Left hindlimb (tissue), 1 donor: ENCODE results near the gene MRPS15.
A peak's percentile ranks its signal among the peaks of the same experiment; 100 is the strongest.
"Not testable (repeated sequence)": the region's sequence is repeated elsewhere in the genome, so short reads cannot be mapped to it uniquely, and the experiment has no call there.

Source experiments
- DNase-seq: peaks from one replicate; pipeline ENCODE4 v3.0.0-alpha.2; 2018

MRPS15 gene

DNA sequence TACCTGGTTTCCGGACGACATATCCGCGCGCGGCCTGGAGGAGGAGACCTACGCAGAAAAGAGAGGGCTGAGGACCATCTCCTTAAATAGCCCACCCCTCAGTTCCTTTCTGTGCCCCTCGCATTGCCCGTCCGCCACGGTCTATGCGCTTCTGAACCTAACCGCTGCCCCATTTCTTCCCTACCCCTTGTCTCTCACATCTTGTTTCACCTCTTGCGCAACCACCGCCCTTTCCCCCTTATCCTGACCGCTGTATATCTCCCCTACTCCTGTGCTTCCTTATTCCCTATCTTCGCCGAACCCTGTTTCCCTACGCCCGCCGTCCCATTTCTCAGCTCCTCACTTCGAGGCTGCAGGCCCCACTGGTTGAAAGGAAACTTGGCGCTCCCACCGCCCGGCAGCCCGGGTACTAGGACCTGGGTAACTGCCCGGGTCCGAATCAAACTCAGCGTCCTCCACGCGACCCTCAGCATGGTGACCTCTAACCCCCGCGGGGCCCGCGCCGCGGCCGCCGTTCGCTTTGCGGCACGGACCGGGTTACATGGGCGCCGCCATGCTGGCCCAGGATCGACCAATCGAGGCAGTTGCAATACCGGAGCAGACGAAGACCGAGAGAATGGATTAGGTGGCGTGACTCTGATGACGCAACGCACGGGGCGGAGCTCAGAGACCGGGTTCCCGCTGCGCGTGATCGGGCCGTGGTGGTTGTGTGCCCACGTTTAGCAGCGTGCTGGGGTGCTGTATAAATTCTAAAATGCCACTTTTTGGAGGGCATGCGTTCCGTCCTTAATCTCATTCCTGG lies at the start of gene MRPS15:
MRPS15 (minus strand) TSS at position 582 of the 802 bp plus-strand sequence; CDS start at position 473, 109 bp downstream.
- peak; percentile 95 for DNase-seq

DNA sequence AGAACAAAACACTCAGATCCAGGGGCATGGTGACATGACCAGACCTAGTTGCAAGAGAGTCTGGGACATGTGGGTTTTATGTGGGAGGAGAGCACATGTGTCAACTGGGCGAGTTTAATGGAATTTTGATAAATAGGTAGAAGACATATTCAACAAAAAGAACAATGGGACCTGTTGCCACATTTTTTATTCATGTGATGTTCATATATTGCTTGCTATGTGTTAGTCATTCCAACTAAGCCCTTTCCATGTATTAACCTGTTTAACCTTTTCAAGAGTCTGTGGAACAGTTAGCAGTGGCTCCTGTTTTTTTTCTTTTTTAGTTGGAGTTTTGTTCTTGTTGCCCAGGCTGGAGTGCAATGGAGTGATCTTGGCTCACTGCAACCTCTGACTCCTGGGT lies 48.7 kb upstream of the MRPS15 start:
- DNase-seq = no peak

- DNase-seq = no peak
Measured at GRCh38 chr1:36511804-36512798, 47.9 kb upstream of the MRPS15 start.

GRCh38 chr1:36511220-36511619 lies 47.0 kb upstream of the MRPS15 start:
- DNase-seq = not testable (repeated sequence)

DNA sequence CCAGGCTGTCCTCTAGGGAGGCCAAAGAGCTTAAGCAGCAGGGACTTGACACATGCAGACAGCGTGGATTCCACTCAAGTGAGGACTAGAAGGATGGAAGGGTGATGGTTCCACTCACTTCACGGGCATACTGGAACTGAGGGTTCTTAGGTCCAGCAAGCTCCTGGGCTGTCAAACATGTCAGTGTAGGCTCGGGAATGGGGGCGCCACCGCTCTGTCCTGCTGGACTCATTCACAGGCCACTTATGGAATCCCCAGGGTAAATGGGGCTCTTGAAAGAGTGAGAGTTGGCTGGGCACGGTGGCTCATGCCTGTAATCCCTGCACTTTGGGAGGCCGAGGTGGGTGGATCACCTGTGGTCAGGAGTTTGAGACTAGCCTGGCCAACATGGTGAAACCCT lies 46.2 kb upstream of the MRPS15 start:
- no peak for DNase-seq

- DNase-seq = no peak
Measured at GRCh38 chr1:36508257-36508656, 44.1 kb upstream of the MRPS15 start.

DNA sequence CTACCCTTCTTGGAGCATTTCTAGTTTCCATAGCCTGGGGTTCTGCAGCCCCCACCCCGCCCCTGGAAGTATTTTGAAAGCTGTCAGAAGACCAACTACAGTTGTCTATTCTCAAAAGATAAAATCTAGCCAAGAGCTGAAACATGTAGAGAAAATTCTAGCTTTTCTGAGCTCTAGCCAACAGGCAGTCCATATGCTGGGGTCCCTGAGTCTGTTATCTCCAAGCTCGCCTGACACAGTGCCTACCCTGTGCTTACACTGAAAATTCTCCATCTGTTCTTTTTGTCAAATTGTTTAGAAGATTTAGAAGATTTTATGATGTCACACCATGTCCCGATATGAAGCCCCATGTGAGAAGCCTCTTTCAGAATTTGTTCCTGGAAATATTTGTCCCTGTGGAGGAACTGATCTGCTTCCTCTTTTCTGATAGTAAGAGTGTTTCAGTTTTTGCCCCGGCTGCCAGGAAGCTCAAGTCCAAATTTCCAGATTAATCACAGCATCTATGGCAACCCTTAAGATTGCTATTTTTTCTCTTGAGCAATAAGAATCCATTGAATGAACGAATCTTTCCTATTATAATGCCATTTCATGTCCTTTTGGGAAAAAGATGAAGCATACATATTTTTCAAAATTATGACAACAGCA lies 42.2 kb upstream of the MRPS15 start:
- DNase-seq = no peak

GRCh38 chr1:36503733-36504132 lies 39.5 kb upstream of the MRPS15 start:
- DNase-seq = no peak

DNA sequence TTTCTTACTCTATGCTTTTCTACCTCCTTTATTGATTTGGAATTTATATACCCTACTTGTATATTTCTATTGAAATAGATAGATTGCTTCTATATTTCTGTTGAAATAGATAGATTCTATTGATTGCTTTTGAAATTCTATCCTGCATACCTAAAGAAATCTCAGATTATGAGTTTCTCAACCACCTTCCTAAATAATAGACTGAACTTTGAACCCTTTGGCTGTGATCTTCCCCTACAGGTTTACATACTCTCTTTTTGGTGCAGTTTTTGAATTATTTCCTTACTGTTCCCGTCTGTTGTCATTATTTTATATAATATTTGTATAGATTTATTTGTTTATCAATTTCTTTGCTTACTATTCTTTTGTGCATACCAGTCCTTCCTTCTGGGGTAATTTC lies 39.0 kb upstream of the MRPS15 start:
- DNase-seq = no peak

GRCh38 chr1:36502616-36503015 lies 38.4 kb upstream of the MRPS15 start:
- DNase-seq = no peak

DNA sequence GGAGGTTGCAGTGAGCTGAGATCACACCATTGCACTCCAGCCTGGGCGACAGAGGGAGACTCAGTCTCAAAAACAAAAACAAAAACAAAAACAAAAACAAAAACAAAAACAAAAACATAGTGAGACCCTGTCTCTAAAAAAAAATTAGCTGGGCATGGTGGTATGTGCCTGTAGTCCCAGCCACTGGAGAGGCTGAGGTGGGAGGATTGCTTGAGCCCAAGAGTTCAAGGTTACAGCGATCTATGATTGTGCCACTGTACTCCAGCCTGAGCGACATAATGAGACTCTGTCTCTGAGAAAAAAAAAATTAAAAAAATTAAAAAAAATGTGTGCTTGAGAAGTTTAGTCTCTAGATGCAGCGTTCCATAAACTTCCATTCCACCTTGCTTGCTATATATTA lies 37.7 kb upstream of the MRPS15 start:
- not testable (repeated sequence) for DNase-seq

DNA sequence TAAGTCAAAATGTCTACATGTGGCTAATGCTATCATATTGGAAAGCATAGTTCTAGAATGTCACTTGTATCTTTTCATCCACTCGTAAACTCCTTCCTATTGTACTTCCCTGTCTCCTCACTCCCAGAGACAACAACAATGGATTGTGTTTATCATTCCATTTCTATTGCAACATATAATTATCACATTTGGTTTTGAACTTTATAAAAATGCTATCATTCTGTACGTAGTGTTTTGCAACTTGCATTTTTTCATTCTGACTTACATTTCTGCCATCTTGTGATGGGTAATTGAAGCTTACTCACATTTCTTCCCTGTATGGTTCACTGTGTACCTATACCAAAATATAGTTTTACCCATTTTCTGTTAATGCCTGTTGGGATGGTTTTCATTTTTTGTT lies 33.0 kb upstream of the MRPS15 start:
- no peak for DNase-seq

GRCh38 chr1:36494971-36495370 lies 30.8 kb upstream of the MRPS15 start:
- no peak for DNase-seq

GRCh38 chr1:36493524-36493923 lies 29.3 kb upstream of the MRPS15 start:
- no peak for DNase-seq

DNA sequence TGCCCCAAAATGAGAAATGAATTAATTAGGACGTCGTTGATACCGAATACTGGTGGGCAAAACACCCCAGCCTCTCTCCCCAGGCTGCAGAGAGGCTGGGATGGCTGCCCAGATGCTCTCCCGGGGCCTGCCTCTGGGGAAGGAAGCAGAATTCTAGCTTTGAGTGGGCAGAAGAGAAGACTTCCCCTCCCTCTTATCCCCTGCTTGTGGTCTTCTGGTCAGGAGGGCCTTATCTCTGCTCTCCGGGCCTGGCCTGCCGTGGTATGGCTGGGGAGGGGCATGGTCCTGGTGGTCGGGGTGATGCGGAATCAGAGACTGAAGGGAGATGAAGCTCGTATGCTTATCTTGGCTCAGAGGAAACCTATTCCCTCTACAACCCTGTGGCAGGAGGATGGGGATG lies 28.3 kb upstream of the MRPS15 start:
- DNase-seq = no peak

- DNase-seq = not testable (repeated sequence)
Measured at GRCh38 chr1:36489258-36490051, 25.3 kb upstream of the MRPS15 start.

GRCh38 chr1:36487906-36488305 lies 23.7 kb upstream of the MRPS15 start:
- DNase-seq = no peak

- not testable (repeated sequence) for DNase-seq
Measured at GRCh38 chr1:36487336-36487725, 23.1 kb upstream of the MRPS15 start.

- DNase-seq = no peak
Measured at GRCh38 chr1:36486439-36487335, 22.5 kb upstream of the MRPS15 start.

DNA sequence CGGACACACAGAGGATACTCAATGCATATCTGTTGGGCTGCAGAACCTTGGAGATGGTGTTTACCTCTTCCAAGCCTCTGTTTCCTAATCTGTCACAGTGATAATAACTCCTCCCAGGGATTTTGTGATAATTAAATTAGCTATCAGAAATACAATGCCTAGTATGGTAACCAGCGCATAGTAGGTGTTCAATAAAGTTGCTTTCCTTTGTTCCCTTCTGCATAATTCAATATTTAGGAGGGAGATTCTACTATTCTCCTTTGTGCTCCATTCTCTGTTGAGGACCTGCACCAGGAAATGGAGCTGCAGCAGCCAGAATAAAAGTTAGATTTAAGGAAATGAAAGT lies 21.9 kb upstream of the MRPS15 start:
- no peak for DNase-seq

- DNase-seq = no peak
Measured at GRCh38 chr1:36484099-36484498, 19.9 kb upstream of the MRPS15 start.
